Activated CD4-positive, alpha-beta T cell treated with anti-CD3 and anti-CD28 coated beads, Interleukin-2, amount 50 U/mL, for 48 hours (primary cell): ENCODE measurements around the gene G3BP1.
"Not testable (repeated sequence)": the region's sequence is repeated elsewhere in the genome, so short reads cannot be mapped to it uniquely, and the experiment has no call there.

Experiments used
- DNase-seq, 2 experiments: peaks; one replicate each; pipeline ENCODE4 v3.0.0-alpha.2; 2020

The G3BP1 gene

GRCh38 chr5:151757233-151758140 is 14.3 kb upstream of the G3BP1 start:
- peak; percentile 34 to 38 for DNase-seq

- DNase-seq: peak in 1 of 2 experiments; percentile 24
These were observed 13.7 kb upstream of the G3BP1 start for GRCh38 chr5:151758141-151758429.

GRCh38 chr5:151758430-151759241 is 13.1 kb upstream of the G3BP1 start, which contains the start of gene ATOX1:
ATOX1 (minus strand) TSS chr5:151758631; CDS start chr5:151758551, 80 bp downstream.
- DNase-seq: peak; percentile 91 to 92

GRCh38 chr5:151764801-151765200 is 7.0 kb upstream of the G3BP1 start:
- DNase-seq: no peak

GRCh38 chr5:151766975-151767374 is 4.8 kb upstream of the G3BP1 start:
- DNase-seq: no peak

GRCh38 chr5:151770383-151771258 is 1.1 kb upstream of the G3BP1 start:
- DNase-seq: peak in 1 of 2 experiments; percentile 55

GRCh38 chr5:151772029-151772845 is 483 bp downstream of the G3BP1 start:
- peak; percentile 47 to 52 for DNase-seq

- no peak for DNase-seq
These were observed 1.2 kb downstream of the G3BP1 start for GRCh38 chr5:151772846-151773561.

GRCh38 chr5:151773951-151774350 is 2.2 kb downstream of the G3BP1 start:
- DNase-seq: no peak

- no peak for DNase-seq
These were observed 3.4 kb downstream of the G3BP1 start for GRCh38 chr5:151775025-151775606.

- DNase-seq: no peak
These were observed 7.9 kb downstream of the G3BP1 start for GRCh38 chr5:151779531-151780125.

- no peak for DNase-seq
These were observed 8.6 kb downstream of the G3BP1 start for GRCh38 chr5:151780348-151780747.

- no peak for DNase-seq
These were observed 9.4 kb downstream of the G3BP1 start for GRCh38 chr5:151781201-151781600.

GRCh38 chr5:151783664-151784063 is 11.9 kb downstream of the G3BP1 start:
- DNase-seq: not testable (repeated sequence)

- DNase-seq: no peak
These were observed 12.4 kb downstream of the G3BP1 start for GRCh38 chr5:151784141-151784540.

- no peak for DNase-seq
These were observed 14.7 kb downstream of the G3BP1 start for GRCh38 chr5:151786468-151786867.

GRCh38 chr5:151787817-151788216 is 16.1 kb downstream of the G3BP1 start:
- no peak for DNase-seq

GRCh38 chr5:151793358-151793757 is 21.6 kb downstream of the G3BP1 start:
- DNase-seq: no peak

- DNase-seq: no peak
These were observed 23.7 kb downstream of the G3BP1 start for GRCh38 chr5:151795426-151795825.

GRCh38 chr5:151798674-151799073 is 26.9 kb downstream of the G3BP1 start:
- DNase-seq: no peak
